Measurements from ENCODE around the gene HHLA2.

The HHLA2 gene

GRCh38 chr3:108394016-108394415 lies 97.7 kb downstream of the HHLA2 start:
- no peak for DNase-seq

GRCh38 chr3:108394563-108394962 lies 98.2 kb downstream of the HHLA2 start:
- no peak for DNase-seq

- no peak for DNase-seq
Measured at GRCh38 chr3:108396336-108396735, 100.0 kb downstream of the HHLA2 start.

- DNase-seq: no peak
Measured at GRCh38 chr3:108398510-108398909, 102.2 kb downstream of the HHLA2 start.

GRCh38 chr3:108401836-108402235 lies 105.5 kb downstream of the HHLA2 start:
- DNase-seq: no peak

- DNase-seq: no peak
Measured at GRCh38 chr3:108403198-108403597, 106.8 kb downstream of the HHLA2 start.

GRCh38 chr3:108403686-108404345 lies 107.5 kb downstream of the HHLA2 start:
- DNase-seq: peak; percentile 41

GRCh38 chr3:108404368-108404767 lies 108.0 kb downstream of the HHLA2 start:
- peak; percentile 28 for DNase-seq

GRCh38 chr3:108406063-108406660 lies 109.8 kb downstream of the HHLA2 start:
- peak; percentile 45 for DNase-seq

- peak; percentile 73 for DNase-seq
Measured at GRCh38 chr3:108406661-108407206, 110.4 kb downstream of the HHLA2 start.

- DNase-seq: no peak
Measured at GRCh38 chr3:108407886-108408285, 111.5 kb downstream of the HHLA2 start.

- DNase-seq: no peak
Measured at GRCh38 chr3:108408883-108409799, 112.8 kb downstream of the HHLA2 start.

GRCh38 chr3:108409800-108410178 lies 113.4 kb downstream of the HHLA2 start:
- DNase-seq: no peak

GRCh38 chr3:108410531-108410984 lies 114.2 kb downstream of the HHLA2 start:
- DNase-seq: no peak

GRCh38 chr3:108412121-108412750 lies 115.9 kb downstream of the HHLA2 start:
- DNase-seq: no peak

GRCh38 chr3:108414007-108414406 lies 117.7 kb downstream of the HHLA2 start:
- no peak for DNase-seq

GRCh38 chr3:108415661-108416060 lies 119.3 kb downstream of the HHLA2 start:
- DNase-seq: no peak

GRCh38 chr3:108416111-108416869 lies 119.9 kb downstream of the HHLA2 start:
- no peak for DNase-seq

- peak; percentile 74 for DNase-seq
Measured at GRCh38 chr3:108420926-108421325, 124.6 kb downstream of the HHLA2 start.
